Measurements from ENCODE around the gene WNT2B.
"Not testable (repeated sequence)": the region's sequence is repeated elsewhere in the genome, so short reads cannot be mapped to it uniquely, and the experiment has no call there.

The WNT2B gene

GRCh38 chr1:112508278-112509004 is at the start of gene WNT2B:
Gene WNT2B, plus strand, starts transcription at chr1:112508965. Its CDS starts 298 bp downstream, at chr1:112509263.
- no peak for DNase-seq (ENCODE audit: low read depth in 2 of 2)

GRCh38 chr1:112460615-112461014 is 48.1 kb upstream of the WNT2B start:
- DNase-seq (ENCODE audit: low read depth in 2 of 2) = no peak

- DNase-seq (ENCODE audit: low read depth in 2 of 2) = no peak
Observed at GRCh38 chr1:112461200-112461871, 47.4 kb upstream of the WNT2B start.

- no peak for DNase-seq (ENCODE audit: low read depth in 2 of 2)
Observed at GRCh38 chr1:112462953-112463279, 45.8 kb upstream of the WNT2B start.

GRCh38 chr1:112464501-112464900 is 44.3 kb upstream of the WNT2B start:
- no peak for DNase-seq (ENCODE audit: low read depth in 2 of 2)

GRCh38 chr1:112465122-112465521 is 43.6 kb upstream of the WNT2B start:
- no peak for DNase-seq (ENCODE audit: low read depth in 2 of 2)

GRCh38 chr1:112466078-112466660 is 42.6 kb upstream of the WNT2B start:
- DNase-seq (ENCODE audit: low read depth in 2 of 2) = peak; percentile 81 to 83

GRCh38 chr1:112470324-112470723 is 38.4 kb upstream of the WNT2B start:
- not testable (repeated sequence) for DNase-seq (ENCODE audit: low read depth in 2 of 2)

- DNase-seq (ENCODE audit: low read depth in 2 of 2) = no peak
Observed at GRCh38 chr1:112470966-112471365, 37.8 kb upstream of the WNT2B start.

GRCh38 chr1:112472142-112472541 is 36.6 kb upstream of the WNT2B start:
- no peak for DNase-seq (ENCODE audit: low read depth in 2 of 2)

GRCh38 chr1:112477550-112477949 is 31.2 kb upstream of the WNT2B start:
- no peak for DNase-seq (ENCODE audit: low read depth in 2 of 2)

GRCh38 chr1:112478314-112478713 is 30.5 kb upstream of the WNT2B start:
- DNase-seq (ENCODE audit: low read depth in 2 of 2) = no peak

GRCh38 chr1:112486063-112486462 is 22.7 kb upstream of the WNT2B start:
- not testable (repeated sequence) for DNase-seq (ENCODE audit: low read depth in 2 of 2)

- not testable (repeated sequence) for DNase-seq (ENCODE audit: low read depth in 2 of 2)
Observed at GRCh38 chr1:112487686-112488085, 21.1 kb upstream of the WNT2B start.

GRCh38 chr1:112488141-112488540 is 20.6 kb upstream of the WNT2B start:
- DNase-seq (ENCODE audit: low read depth in 2 of 2) = no peak

- DNase-seq (ENCODE audit: low read depth in 2 of 2) = no peak
Observed at GRCh38 chr1:112492076-112492475, 16.7 kb upstream of the WNT2B start.

GRCh38 chr1:112493351-112493750 is 15.4 kb upstream of the WNT2B start:
- DNase-seq (ENCODE audit: low read depth in 2 of 2) = no peak

- no peak for DNase-seq (ENCODE audit: low read depth in 2 of 2)
Observed at GRCh38 chr1:112496290-112496689, 12.5 kb upstream of the WNT2B start.

GRCh38 chr1:112501810-112502641 is 6.7 kb upstream of the WNT2B start:
- DNase-seq (ENCODE audit: low read depth in 2 of 2) = peak; percentile 40 to 47

GRCh38 chr1:112502826-112503225 is 5.9 kb upstream of the WNT2B start:
- DNase-seq (ENCODE audit: low read depth in 2 of 2) = no peak

GRCh38 chr1:112504001-112504660 is 4.6 kb upstream of the WNT2B start:
- DNase-seq (ENCODE audit: low read depth in 2 of 2) = no peak

Measured in fibroblast of skin of left quadriceps (primary cell).